NCI-H2107 treated with DMSO at 0.1 percent for 48 hours (cell line): Measurements from ENCODE around the gene TTC33.
"Not testable (repeated sequence)": the region's sequence is repeated elsewhere in the genome, so short reads cannot be mapped to it uniquely, and the experiment has no call there.

ENCODE experiments used
- DNase-seq: peaks from one replicate; lab custom pipeline; 2025; ENCODE audit not compliant: unreplicated experiment; lab: John Stamatoyannopoulos, UW

The TTC33 gene

GRCh38 chr5:40654377-40654991 lies 101.3 kb downstream of the TTC33 start:
- DNase-seq: no peak

GRCh38 chr5:40653221-40654022 lies 102.3 kb downstream of the TTC33 start:
- DNase-seq: no peak

- no peak for DNase-seq
These were observed 103.1 kb downstream of the TTC33 start for GRCh38 chr5:40652441-40653220.

DNA sequence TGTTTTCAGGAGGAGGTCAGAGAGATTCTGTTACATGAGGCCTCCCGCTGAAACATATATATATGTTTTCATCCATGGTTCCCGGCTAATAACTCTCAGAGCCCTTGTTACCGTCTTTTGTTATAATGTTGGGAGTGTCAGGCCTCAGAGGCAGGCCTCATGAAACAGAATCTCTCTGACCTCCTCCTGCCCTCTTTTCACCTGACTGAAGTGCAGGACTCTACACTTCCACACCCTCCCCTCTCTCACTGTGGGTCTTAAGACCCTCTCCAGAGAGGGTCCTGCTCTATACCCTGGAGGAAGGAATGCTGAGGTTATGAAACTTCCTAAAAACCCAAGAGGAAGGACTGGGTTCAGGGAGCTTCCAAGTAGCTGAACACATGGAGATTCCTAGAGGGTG lies 104.6 kb downstream of the TTC33 start:
- DNase-seq: no peak

- DNase-seq: no peak
These were observed 106.2 kb downstream of the TTC33 start for GRCh38 chr5:40649463-40650030.

GRCh38 chr5:40648150-40648549 lies 107.6 kb downstream of the TTC33 start:
- no peak for DNase-seq

GRCh38 chr5:40646266-40646665 lies 109.5 kb downstream of the TTC33 start:
- DNase-seq: no peak

DNA sequence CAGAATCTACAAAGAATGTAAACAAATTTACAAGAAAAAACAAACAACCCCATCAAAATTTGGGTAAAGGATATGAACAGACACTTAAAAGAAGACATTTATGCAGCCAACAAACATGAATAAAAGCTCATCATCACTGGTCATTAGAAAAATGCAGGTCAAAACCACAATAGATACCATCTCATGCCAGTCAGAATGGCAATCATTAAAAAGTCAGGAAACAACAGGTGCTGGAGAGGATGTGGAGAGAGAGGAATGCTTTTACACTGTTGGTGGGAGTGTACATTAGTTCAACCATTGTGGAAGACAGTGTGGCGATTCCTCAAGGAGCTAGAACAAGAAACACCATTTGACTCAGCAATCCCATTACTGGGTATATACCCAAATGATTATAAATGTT lies 116.2 kb downstream of the TTC33 start:
- DNase-seq: not testable (repeated sequence)

- no peak for DNase-seq
These were observed 121.2 kb downstream of the TTC33 start for GRCh38 chr5:40634593-40634992.

- DNase-seq: no peak
These were observed 121.6 kb downstream of the TTC33 start for GRCh38 chr5:40634154-40634553.

GRCh38 chr5:40631236-40631635 lies 124.5 kb downstream of the TTC33 start:
- no peak for DNase-seq

- no peak for DNase-seq
These were observed 125.6 kb downstream of the TTC33 start for GRCh38 chr5:40630126-40630525.

GRCh38 chr5:40628407-40628806 lies 127.4 kb downstream of the TTC33 start:
- no peak for DNase-seq

- no peak for DNase-seq
These were observed 128.1 kb downstream of the TTC33 start for GRCh38 chr5:40627706-40628105.

DNA sequence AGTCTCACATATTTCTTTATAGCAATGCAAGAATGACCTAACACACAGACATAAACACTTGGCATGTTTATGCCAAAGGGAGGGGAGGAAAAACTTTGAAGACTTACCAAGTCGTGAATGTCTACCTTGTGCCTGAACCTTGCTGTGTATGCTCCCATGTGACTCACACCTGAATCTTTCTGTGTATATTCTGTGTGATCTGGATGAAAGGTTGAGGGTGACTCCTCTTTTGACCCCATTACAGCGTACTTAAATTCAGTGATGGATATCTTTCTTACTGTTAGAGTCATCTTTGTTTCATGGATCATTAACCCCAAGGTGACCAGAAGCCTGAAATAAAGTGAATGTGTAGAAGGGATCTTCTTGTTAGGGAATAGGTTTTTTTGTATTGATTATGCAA lies 129.0 kb downstream of the TTC33 start:
- DNase-seq: no peak

DNA sequence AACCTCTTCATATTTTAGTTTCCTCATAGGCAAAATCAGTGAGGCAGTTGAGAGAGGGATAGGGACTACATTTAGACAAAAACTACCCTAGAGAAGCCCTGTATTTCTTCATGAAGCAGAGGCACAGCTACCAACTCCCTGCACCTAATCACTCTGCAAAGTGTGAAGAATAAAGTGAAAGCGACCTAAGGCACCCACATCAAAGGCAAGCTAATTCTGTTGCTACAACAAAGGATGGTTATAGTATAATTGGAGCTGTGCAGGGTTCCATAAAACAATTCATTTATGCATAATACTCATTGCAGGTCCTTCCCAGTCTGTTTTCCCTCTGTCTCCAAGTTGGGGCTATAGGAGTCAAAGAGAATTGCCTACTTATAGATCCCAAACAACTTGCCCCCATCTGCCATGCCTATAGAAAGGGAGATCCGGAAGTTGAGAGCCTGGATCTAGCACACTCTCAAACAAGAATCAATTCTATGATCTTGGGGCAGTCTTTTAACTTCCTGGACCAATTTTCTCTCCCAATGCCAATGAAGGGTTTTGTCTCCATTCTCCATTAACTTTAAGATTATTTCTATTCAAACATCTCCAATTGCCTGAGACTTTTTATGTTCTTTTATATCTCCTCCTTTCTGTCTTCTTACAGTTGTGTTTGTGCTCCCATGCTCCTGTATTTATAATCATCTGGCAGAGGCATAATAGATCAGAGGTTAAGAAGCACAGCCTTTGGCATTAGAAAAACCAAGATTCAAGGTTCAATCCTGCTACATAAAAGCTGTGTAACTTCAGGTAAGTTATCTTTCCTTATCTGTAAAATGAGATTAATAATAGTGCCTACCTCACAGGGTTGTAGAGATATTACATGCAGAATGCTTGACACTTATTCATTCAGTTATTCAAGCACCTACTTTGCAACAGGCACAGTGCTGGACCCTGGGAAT lies 132.0 kb downstream of the TTC33 start:
- no peak for DNase-seq

DNA sequence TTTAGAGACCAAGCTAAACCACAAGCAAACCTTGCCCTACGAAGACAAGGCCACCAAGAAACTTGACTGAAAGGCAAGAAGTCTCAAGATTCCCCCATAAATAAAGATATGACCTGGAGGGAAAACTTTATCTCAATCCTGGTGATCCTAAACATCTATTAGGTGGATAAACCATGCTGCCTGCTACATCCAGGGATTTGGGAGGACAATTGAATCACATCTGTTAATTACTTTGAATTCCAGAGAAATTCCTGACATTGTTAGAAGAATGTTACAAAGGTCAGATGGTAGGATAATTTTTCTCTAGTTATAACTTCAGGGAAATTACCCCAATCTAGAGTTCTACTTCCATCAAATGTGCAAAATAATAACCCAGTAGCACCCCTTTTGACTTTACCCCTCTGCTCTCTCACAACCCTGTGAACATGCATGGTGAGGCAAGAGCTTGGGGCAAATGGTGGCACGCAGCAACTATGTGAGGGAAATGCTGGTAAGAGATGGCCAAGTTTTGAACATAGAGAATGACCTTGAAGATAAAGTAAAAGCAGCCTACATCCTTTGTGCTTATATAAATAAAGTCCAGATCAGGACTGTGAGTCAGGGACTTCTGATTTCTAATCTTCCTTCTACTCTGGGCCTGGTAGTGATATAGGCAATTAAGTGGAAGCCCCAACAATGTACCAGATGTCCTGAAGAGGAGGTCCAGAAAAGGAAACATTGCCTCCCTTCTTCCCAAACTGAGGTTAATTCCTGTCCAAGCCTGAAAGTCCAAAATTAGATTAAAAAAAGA lies 133.1 kb downstream of the TTC33 start:
- no peak for DNase-seq

DNA sequence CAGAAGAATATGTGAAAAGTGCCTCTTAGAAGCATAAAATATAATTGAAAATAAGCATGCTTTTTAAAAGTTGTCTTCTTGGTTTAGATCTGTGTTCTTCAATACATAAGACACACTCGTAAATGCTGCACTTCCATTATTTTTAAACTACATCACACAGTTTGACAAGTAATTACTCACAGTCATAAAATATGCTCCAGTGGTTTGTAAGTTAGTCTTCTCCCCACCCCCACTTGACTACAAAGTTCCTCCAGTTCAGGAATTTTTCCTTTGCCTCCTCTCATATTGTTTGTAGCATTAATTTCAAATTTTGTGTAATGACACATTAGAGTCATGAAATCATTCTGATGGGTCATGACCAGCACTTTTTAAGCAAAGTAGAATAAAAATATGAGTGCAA lies 136.3 kb downstream of the TTC33 start:
- no peak for DNase-seq

GRCh38 chr5:40618926-40619325 lies 136.8 kb downstream of the TTC33 start:
- no peak for DNase-seq

DNA sequence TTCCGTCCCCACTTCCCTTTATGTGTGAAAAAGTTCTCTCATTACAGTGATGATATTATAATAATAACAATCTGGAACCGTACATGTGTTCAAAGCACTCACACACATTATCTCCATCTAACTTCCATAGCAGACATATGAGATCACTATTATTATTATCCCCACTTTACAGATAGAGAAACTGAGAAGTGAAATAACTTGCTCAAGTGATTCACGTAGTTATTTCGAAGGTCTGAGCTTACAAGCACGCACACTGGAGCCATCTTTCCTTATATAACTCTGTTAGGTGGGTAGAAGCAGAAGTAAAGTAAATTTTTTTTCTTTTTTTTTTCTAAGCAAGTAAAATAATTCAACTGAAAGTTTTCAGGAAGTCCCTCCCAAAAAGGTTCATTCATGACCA lies 139.0 kb downstream of the TTC33 start:
- DNase-seq: no peak
